Glutamatergic neuron (in vitro differentiated cells): Measurements from ENCODE around the gene FRS2. TPM values are rescaled to one million over a fixed set of nuclear protein-coding genes. Genes with fewer than 3 reads are reported as not detected.
"Not testable (repeated sequence)": the region's sequence is repeated elsewhere in the genome, so short reads cannot be mapped to it uniquely, and the experiment has no call there.

Source experiments
- DNase-seq: peaks from one replicate; pipeline ENCODE4 v3.0.0; 2022
- H3K27ac Mint-ChIP-seq: one replicate; pipeline ENCODE4 v1.8.0; 2020; ENCODE audit warnings: mild to moderate bottlenecking, mixed read lengths, inconsistent platforms; ENCODE audit not compliant: unreplicated experiment
- H3K27me3 Mint-ChIP-seq: one replicate; pipeline ENCODE4 v1.8.0; 2020; ENCODE audit warnings: mild to moderate bottlenecking, moderate library complexity, mixed read lengths, inconsistent platforms; ENCODE audit not compliant: unreplicated experiment
- H3K36me3 Mint-ChIP-seq: one replicate; pipeline ENCODE4 v1.8.0; 2020; ENCODE audit warnings: mild to moderate bottlenecking, mixed read lengths, inconsistent platforms; ENCODE audit not compliant: unreplicated experiment
- H3K4me1 Mint-ChIP-seq: one replicate; pipeline ENCODE4 v1.8.0; 2020; ENCODE audit warnings: mild to moderate bottlenecking, low read depth, mixed read lengths, inconsistent platforms; ENCODE audit not compliant: unreplicated experiment
- H3K4me3 Mint-ChIP-seq: one replicate; pipeline ENCODE4 v1.8.0; 2020; ENCODE audit warnings: mild to moderate bottlenecking, mixed read lengths, inconsistent platforms; ENCODE audit not compliant: unreplicated experiment
- H3K9me3 Mint-ChIP-seq: one replicate; pipeline ENCODE4 v1.8.0; 2020; ENCODE audit warnings: mild to moderate bottlenecking, moderate library complexity, mixed read lengths, inconsistent platforms; ENCODE audit not compliant: unreplicated experiment
- total RNA-seq: library from RNA; stranded (reverse); fragmentation: NEBNext Ultra II Directional; extraction: Animal tissue kit (Norgen Biotek cat#: 25700); gene quantifications from one replicate; pipeline ENCODE4 v1.2.1, GENCODE V29; 2021; ENCODE audit not compliant: unreplicated experiment
- TF ChIP-seq, protein P1 (sequence below): fragments of 200-600 bp; sonication (generic); IDR thresholded peaks from one replicate; pipeline ENCODE4 v1.5.0; 2021; ENCODE audit not compliant: partially characterized antibody, unreplicated experiment

The FRS2 gene
- total RNA-seq, 1 donor from 2014 or later: 26.7 TPM

DNA sequence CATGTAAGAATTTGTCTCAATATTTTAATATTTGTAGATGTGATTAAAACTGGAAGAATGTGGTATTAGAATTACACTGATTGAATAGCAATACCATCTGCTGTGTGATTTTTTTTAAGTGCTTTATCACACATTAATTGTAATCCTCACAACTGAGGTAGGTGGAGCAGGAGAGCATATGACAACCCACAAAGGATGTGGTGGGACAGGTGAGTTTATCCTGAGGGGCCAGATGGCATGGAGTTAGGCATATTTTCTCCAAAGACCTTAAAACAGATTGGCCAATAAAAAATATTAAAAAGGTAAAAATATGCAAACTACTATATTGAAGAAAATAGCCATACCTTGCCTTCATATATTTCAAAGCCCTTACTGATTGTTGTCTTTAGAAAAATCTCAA lies 132.8 kb downstream of the FRS2 start:
- no peak overlapping the region for H3K4me3 Mint-ChIP-seq
- no peak overlapping the region for H3K27ac Mint-ChIP-seq
- peaks cover 1% of the 10 kb centered on the region for H3K9me3 Mint-ChIP-seq
- H3K36me3 Mint-ChIP-seq: no peaks in the 10 kb centered on the region
- TF ChIP-seq, protein P1, sequence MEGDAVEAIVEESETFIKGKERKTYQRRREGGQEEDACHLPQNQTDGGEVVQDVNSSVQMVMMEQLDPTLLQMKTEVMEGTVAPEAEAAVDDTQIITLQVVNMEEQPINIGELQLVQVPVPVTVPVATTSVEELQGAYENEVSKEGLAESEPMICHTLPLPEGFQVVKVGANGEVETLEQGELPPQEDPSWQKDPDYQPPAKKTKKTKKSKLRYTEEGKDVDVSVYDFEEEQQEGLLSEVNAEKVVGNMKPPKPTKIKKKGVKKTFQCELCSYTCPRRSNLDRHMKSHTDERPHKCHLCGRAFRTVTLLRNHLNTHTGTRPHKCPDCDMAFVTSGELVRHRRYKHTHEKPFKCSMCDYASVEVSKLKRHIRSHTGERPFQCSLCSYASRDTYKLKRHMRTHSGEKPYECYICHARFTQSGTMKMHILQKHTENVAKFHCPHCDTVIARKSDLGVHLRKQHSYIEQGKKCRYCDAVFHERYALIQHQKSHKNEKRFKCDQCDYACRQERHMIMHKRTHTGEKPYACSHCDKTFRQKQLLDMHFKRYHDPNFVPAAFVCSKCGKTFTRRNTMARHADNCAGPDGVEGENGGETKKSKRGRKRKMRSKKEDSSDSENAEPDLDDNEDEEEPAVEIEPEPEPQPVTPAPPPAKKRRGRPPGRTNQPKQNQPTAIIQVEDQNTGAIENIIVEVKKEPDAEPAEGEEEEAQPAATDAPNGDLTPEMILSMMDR: no peak
- no peak for DNase-seq
- H3K27me3 Mint-ChIP-seq: no peaks in the 10 kb centered on the region
- peaks cover 3% of the 10 kb centered on the region for H3K4me1 Mint-ChIP-seq

DNA sequence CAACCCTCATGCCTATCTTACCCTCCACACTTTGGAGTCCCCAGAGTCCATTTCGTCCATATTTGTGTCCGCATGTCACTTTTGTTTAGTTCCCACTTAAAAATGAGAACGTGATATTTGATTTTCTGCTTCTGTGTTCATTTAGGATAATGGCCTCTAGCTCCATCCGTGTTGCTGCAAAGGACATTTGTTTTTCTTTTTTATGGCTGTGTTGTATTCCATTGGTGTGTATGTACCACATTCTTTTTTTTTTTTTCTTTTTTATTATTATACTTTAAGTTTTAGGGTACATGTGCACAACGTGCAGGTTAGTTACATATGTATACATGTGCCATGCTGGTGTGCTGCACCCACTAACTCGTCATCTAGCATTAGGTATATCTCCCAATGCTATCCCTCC lies 133.4 kb downstream of the FRS2 start:
- not testable (repeated sequence) for H3K36me3 Mint-ChIP-seq, H3K4me1 Mint-ChIP-seq

DNA sequence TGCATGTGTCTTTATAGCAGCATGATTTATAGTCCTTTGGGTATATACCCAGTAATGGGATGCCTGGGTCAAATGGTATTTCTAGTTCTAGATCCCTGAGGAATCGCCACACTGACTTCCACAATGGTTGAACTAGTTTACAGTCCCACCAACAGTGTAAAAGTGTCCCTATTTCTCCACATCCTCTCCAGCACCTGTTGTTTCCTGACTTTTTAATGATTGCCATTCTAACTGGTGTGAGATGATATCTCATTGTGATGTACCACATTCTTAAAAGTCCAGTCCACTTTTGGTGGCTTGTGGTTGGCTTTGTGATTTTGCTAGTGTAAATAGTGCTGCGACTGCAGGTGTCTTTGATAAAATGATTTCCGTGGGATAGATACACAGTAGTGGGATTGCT lies 134.1 kb downstream of the FRS2 start:
- H3K27me3 Mint-ChIP-seq, H3K27ac Mint-ChIP-seq, DNase-seq, H3K36me3 Mint-ChIP-seq, H3K4me3 Mint-ChIP-seq, H3K9me3 Mint-ChIP-seq, H3K4me1 Mint-ChIP-seq: not testable (repeated sequence)

More for the DNA sequence above, 133.4 kb downstream of the FRS2 start:
- H3K9me3 Mint-ChIP-seq, H3K4me3 Mint-ChIP-seq, H3K27me3 Mint-ChIP-seq, H3K27ac Mint-ChIP-seq, DNase-seq: not testable (repeated sequence)

DNA sequence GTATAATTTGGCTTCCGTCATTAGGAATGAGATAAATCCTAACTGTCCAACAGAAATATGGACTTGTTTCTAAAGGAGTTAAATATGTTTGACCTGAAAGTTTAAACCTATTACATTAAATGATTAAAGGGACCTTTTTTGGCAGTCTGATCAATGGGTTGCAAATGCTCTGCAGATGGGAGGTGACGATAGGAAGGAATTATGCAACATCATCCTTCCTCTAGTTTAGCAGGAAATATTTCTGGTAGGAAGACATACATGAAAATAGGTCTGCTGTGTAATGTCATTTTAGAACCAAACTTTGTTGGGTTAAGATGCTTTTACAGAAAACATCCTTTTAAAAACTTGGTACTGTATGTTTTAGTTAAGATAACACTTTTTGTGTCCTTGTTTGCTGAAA lies 137.9 kb downstream of the FRS2 start:
- Mint-ChIP-seq H3K36me3 (no peaks in the 10 kb centered on the region), H3K4me3 (no peak overlapping the region), H3K9me3 (no peaks in the 10 kb centered on the region), H3K27ac (no peak overlapping the region), H3K4me1 (peaks cover 7% of the 10 kb centered on the region), H3K27me3 (no peaks in the 10 kb centered on the region)
- no peak for DNase-seq
- TF ChIP-seq, protein P1: no peak

DNA sequence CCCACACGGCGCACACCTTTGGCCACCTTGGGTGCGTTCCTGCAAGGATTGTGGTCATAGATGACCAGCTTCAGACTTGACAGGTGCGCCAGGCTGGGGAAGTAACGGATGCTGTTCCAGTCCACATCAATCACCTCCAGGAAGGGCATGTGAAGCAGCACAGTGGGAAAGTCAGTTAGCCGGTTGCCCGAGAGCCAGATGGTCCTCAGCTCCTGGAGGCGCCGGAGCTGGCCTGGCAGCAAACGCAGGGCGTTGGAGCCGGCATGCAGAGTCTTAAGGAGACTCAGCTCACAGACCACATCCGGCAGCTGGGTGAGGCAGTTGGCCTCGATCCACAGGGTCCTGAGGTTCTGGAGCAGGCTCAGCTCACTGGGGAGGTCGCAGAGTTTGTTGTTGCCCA lies 139.9 kb downstream of the FRS2 start:
- no peaks in the 10 kb centered on the region for H3K27me3 Mint-ChIP-seq
- DNase-seq: no peak
- H3K4me3 Mint-ChIP-seq: no peak overlapping the region
- no peak overlapping the region for H3K27ac Mint-ChIP-seq
- H3K4me1 Mint-ChIP-seq: peaks cover 5% of the 10 kb centered on the region
- no peaks in the 10 kb centered on the region for H3K9me3 Mint-ChIP-seq
- TF ChIP-seq, protein P1: no peak
- H3K36me3 Mint-ChIP-seq: no peaks in the 10 kb centered on the region

DNA sequence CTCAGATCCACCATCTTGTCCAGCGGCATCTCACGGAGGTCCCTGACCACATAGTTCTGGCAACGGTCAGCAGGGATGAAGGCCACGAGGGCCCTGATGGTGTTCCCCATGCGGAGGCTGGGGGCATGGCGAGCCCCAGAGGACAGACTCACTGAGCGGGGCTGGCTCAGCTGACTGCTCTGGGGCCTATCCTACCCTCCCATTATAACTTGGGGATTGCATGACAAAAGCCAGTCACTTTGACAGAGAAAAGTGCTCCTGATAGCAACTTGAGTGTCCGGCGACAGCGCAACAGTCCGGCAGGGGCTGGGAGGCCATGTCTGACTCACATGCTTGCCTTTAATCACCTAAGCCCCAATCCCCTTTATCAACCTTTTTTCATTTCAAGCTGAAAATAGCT lies 140.5 kb downstream of the FRS2 start, which contains the start of gene LRRC10:
TSS of gene LRRC10 (minus strand) at position 179 of the 400 bp plus-strand sequence. CDS start at position 110, 69 bp downstream.
- no peak for DNase-seq
- H3K4me1 Mint-ChIP-seq: peaks cover 9% of the 10 kb centered on the region
- no peak within 1 kb of the TSS for H3K4me3 Mint-ChIP-seq
- TF ChIP-seq, protein P1: no peak
- H3K9me3 Mint-ChIP-seq: peaks cover 3% of the 10 kb centered on the region
- H3K27ac Mint-ChIP-seq: no peak within 1 kb of the TSS
- no peaks in the 10 kb centered on the region for H3K36me3 Mint-ChIP-seq
- H3K27me3 Mint-ChIP-seq: no peaks in the 10 kb centered on the region
